Neural cell (in vitro differentiated cells): Measurements from ENCODE around the gene HS3ST3A1. TPM values are rescaled to one million over a fixed set of nuclear protein-coding genes. Genes with fewer than 3 reads are reported as not detected.

ENCODE experiments used
- H2AFZ ChIP-seq: fragments of 200-600, 300-800 bp; sonication (generic), shearing (Covaris generic); 2 replicates; pipeline ENCODE4 v1.6.0; 2014; ENCODE audit warnings: low read depth, mild to moderate bottlenecking, antibody characterized with exemption, low read length, moderate library complexity
- H3F3A ChIP-seq: fragments of 200-600 bp; shearing (Covaris generic); 2 replicates; pipeline ENCODE4 v1.6.1; 2016; ENCODE audit warnings: mild to moderate bottlenecking, moderate library complexity, mixed read lengths, antibody characterized with exemption, low read length; ENCODE audit not compliant: insufficient read depth, poor library complexity, severe bottlenecking
- H3K27ac ChIP-seq: fragments of 200-600, 300-800 bp; sonication (generic), shearing (Covaris generic); 2 replicates; pipeline ENCODE4 v1.5.1; 2014; ENCODE audit warnings: mild to moderate bottlenecking, low read length, moderate library complexity
- H3K27me3 ChIP-seq: fragments of 300-800, 200-600 bp; sonication (generic), shearing (Covaris generic); 2 replicates; pipeline ENCODE4 v1.6.0; 2014; ENCODE audit warnings: mild to moderate bottlenecking, low read depth, low read length, moderate library complexity; ENCODE audit not compliant: insufficient read depth
- H3K36me3 ChIP-seq: fragments of 300-800, 200-600 bp; sonication (generic), shearing (Covaris generic); 2 replicates; pipeline ENCODE4 v1.5.1; 2014; ENCODE audit warnings: mild to moderate bottlenecking, antibody characterized with exemption, low read length, moderate library complexity; ENCODE audit not compliant: insufficient read depth
- H3K4me2 ChIP-seq: fragments of 300-800, 200-600 bp; sonication (generic), shearing (Covaris generic); 2 replicates; pipeline ENCODE4 v1.6.0; 2014; ENCODE audit warnings: mild to moderate bottlenecking, low read length
- H3K4me3 ChIP-seq: fragments of 300-800, 200-600 bp; sonication (generic), shearing (Covaris generic); 2 replicates; pipeline ENCODE4 v1.5.1; 2014; ENCODE audit warnings: mild to moderate bottlenecking, low read length, moderate library complexity
- H3K79me2 ChIP-seq: fragments of 200-600 bp; shearing (Covaris generic); replicated peaks from 2 replicates; pipeline ENCODE4 v1.6.0; 2014; ENCODE audit warnings: mild to moderate bottlenecking, low read length, moderate library complexity; ENCODE audit not compliant: insufficient read depth
- H3K9ac ChIP-seq: fragments of 300-800, 200-600 bp; sonication (generic), shearing (Covaris generic); 2 replicates; pipeline ENCODE4 v1.6.1; 2016; ENCODE audit warnings: mild to moderate bottlenecking, low read length, mixed read lengths
- H3K9me2 ChIP-seq: fragments of 200-600 bp; shearing (Covaris generic); 2 replicates; pipeline ENCODE4 v1.6.1; 2016; ENCODE audit warnings: mild to moderate bottlenecking, low read length, mixed read lengths; ENCODE audit not compliant: insufficient read depth
- H3K9me3 ChIP-seq: fragments of 200-600, 300-800 bp; sonication (generic), shearing (Covaris generic); 2 replicates; pipeline ENCODE4 v1.6.1; 2016; ENCODE audit warnings: mild to moderate bottlenecking, mixed run types, low read length, moderate library complexity, mixed read lengths
- H4K20me1 ChIP-seq: fragments of 200-600 bp; shearing (Covaris generic); 2 replicates; pipeline ENCODE4 v1.6.1; 2016; ENCODE audit warnings: mild to moderate bottlenecking, mixed run types; ENCODE audit not compliant: insufficient read depth
- CTCF ChIP-seq: fragments of 450-650 bp; IDR thresholded peaks from 2 replicates; pipeline ENCODE4 v1.5.1; 2014; ENCODE audit warnings: antibody characterized with exemption, mild to moderate bottlenecking, moderate library complexity; ENCODE audit not compliant: poor library complexity, severe bottlenecking
- EP300 ChIP-seq: fragments of 450-650 bp; conservative IDR thresholded peaks from 2 replicates; pipeline ENCODE4 v1.6.1; 2014; ENCODE audit warnings: antibody characterized with exemption, mild to moderate bottlenecking, moderate library complexity; ENCODE audit not compliant: poor library complexity, severe bottlenecking
- EZH2 ChIP-seq: fragments of 200-600, 300-800 bp; shearing (Covaris generic), sonication (generic); IDR thresholded peaks from 2 replicates; pipeline ENCODE4 v1.6.1; 2014; ENCODE audit warnings: antibody characterized with exemption, low read length, borderline replicate concordance, mild to moderate bottlenecking; ENCODE audit not compliant: insufficient read depth, poor library complexity, severe bottlenecking
- MXI1 ChIP-seq: fragments of 450-650 bp; conservative IDR thresholded peaks from 2 replicates; pipeline ENCODE4 v1.6.1; 2014; ENCODE audit warnings: antibody characterized with exemption, mild to moderate bottlenecking; ENCODE audit not compliant: poor library complexity, severe bottlenecking
- POLR2AphosphoS5 ChIP-seq: IDR thresholded peaks from 2 replicates; pipeline ENCODE4 v1.6.1; 2012
- RAD21 ChIP-seq: fragments of 450-650 bp; conservative IDR thresholded peaks from 2 replicates; pipeline ENCODE4 v1.6.1; 2014; ENCODE audit warnings: antibody characterized with exemption, mild to moderate bottlenecking, moderate library complexity
- REST ChIP-seq: IDR thresholded peaks from 2 replicates; pipeline ENCODE4 v1.6.1; 2012; ENCODE audit warnings: borderline replicate concordance
- SMC3 ChIP-seq: fragments of 450-650 bp; conservative IDR thresholded peaks from 2 replicates; pipeline ENCODE4 v1.6.1; 2014; ENCODE audit warnings: antibody characterized with exemption, mild to moderate bottlenecking, moderate library complexity; ENCODE audit not compliant: poor library complexity
- TAF1 ChIP-seq: IDR thresholded peaks from 2 replicates; pipeline ENCODE4 v1.6.1; 2012; ENCODE audit warnings: low read depth
- polyA plus RNA-seq: library from polyadenylated mRNA; depleted of rRNA; stranded (reverse); fragments of >200 nt; gene quantifications from 2 replicates; pipeline ENCODE4 v1.2.3, GENCODE V29; 2014

Gene HS3ST3A1
- polyA plus RNA-seq, 1 donor from 2014 or later = 0.56 TPM

- Histone ChIP-seq H2AFZ (no peak overlapping the region), H4K20me1 (no peaks in the 10 kb centered on the region), H3K4me3 (no peak overlapping the region), H3K27me3 (no peaks in the 10 kb centered on the region), H3F3A (no peaks in the 10 kb centered on the region), H3K27ac (no peak overlapping the region), H3K4me2 (no peak overlapping the region), H3K79me2 (no peaks in the 10 kb centered on the region), H3K9me3 (no peaks in the 10 kb centered on the region), H3K9me2 (no peaks in the 10 kb centered on the region), H3K9ac (no peak overlapping the region), H3K36me3 (no peaks in the 10 kb centered on the region)
- no peak for TF ChIP-seq RAD21
- TF ChIP-seq MXI1 = no peak
- no peak for TF ChIP-seq CTCF
- no peak for TF ChIP-seq POLR2AphosphoS5
- no peak for TF ChIP-seq REST
- no peak for TF ChIP-seq SMC3
- no peak for TF ChIP-seq TAF1
- TF ChIP-seq EZH2 = no peak
- no peak for TF ChIP-seq EP300
Measured at GRCh38 chr17:13491916-13492736, 109.6 kb downstream of the HS3ST3A1 start.

DNA sequence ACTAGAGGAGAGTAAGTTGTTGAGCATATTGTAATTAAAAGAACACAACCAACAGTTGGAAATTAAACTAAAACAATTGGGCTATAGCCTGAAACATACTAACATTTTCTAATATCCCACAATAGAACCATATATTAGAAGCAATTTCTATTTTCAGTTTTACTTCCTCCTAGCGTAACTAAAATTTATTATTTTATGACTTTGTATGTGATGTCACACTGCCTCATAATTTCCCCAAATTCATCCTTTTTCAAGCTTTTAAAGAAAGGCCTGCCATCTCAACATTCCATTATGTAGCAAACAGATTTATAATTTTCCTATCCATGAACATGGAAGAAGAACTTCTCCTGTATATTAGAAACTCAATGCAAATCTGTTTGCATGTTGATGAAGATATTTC lies 110.2 kb downstream of the HS3ST3A1 start:
- no peaks in the 10 kb centered on the region for H3F3A ChIP-seq
- no peak for TF ChIP-seq CTCF
- TF ChIP-seq REST = no peak
- no peak for TF ChIP-seq RAD21
- TF ChIP-seq EZH2 = no peak
- no peak for TF ChIP-seq SMC3
- TF ChIP-seq MXI1 = no peak
- TF ChIP-seq EP300 = no peak
- TF ChIP-seq POLR2AphosphoS5 = no peak
- TF ChIP-seq TAF1 = no peak
- H3K79me2 ChIP-seq = no peaks in the 10 kb centered on the region
- H3K4me2 ChIP-seq = no peak overlapping the region
- no peaks in the 10 kb centered on the region for H3K9me2 ChIP-seq
- no peaks in the 10 kb centered on the region for H3K27me3 ChIP-seq
- no peak overlapping the region for H3K9ac ChIP-seq
- no peak overlapping the region for H2AFZ ChIP-seq
- H3K36me3 ChIP-seq = no peaks in the 10 kb centered on the region
- H3K27ac ChIP-seq = no peak overlapping the region
- H4K20me1 ChIP-seq = no peaks in the 10 kb centered on the region
- H3K4me3 ChIP-seq = no peak overlapping the region
- H3K9me3 ChIP-seq = no peaks in the 10 kb centered on the region
